GM13977 (cell line): ENCODE data around the gene SRSF1.

Experiments
- DNase-seq: peaks from one replicate; pipeline ENCODE4 v3.0.0; 2012; ENCODE audit warnings: low spot score
- in situ Hi-C: fragments of 300-500 bp; cut with MboI; formaldehyde crosslinking; loops from one replicate; pipeline ENCODE4 v1.12.0; 2022; ENCODE audit warnings: low sequenced_read_pairs, low pct_unique_long_range_greater_than_20kb, mixed read lengths, inconsistent platforms; ENCODE audit not compliant: unreplicated experiment
- TF ChIP-seq, protein P1 (sequence below): IDR thresholded peaks from 2 replicates; pipeline ENCODE4 v1.5.1; 2012; ENCODE audit warnings: mild to moderate bottlenecking, control low read depth; ENCODE audit not compliant: insufficient read depth; ENCODE audit errors: extremely low read depth, missing control alignments

SRSF1 gene

DNA sequence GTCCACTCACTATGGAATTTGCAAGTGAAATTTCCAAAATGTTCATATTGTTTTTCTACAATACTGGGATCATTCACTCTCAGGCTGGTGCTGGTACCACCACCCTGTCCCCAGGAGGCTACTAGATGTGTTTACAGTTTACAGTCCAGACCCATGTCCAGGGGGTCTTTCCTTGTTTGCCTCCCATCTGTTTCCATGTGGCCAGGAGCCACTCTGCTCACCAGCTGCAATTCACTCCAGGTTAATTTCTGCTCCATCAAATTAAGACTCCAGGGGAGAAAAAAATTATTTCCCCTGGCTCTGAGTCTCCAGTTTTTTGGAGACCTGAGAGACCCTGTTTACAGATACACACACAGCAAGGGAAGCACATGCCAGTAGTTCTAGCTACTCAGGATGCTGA, 12.5 kb upstream of the SRSF1 start:
- in situ Hi-C loops, result no loop called here
- TF ChIP-seq, protein P1, sequence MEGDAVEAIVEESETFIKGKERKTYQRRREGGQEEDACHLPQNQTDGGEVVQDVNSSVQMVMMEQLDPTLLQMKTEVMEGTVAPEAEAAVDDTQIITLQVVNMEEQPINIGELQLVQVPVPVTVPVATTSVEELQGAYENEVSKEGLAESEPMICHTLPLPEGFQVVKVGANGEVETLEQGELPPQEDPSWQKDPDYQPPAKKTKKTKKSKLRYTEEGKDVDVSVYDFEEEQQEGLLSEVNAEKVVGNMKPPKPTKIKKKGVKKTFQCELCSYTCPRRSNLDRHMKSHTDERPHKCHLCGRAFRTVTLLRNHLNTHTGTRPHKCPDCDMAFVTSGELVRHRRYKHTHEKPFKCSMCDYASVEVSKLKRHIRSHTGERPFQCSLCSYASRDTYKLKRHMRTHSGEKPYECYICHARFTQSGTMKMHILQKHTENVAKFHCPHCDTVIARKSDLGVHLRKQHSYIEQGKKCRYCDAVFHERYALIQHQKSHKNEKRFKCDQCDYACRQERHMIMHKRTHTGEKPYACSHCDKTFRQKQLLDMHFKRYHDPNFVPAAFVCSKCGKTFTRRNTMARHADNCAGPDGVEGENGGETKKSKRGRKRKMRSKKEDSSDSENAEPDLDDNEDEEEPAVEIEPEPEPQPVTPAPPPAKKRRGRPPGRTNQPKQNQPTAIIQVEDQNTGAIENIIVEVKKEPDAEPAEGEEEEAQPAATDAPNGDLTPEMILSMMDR, result no peak
- DNase-seq, result no peak

GRCh38 chr17:58019039-58019438, 12.0 kb upstream of the SRSF1 start:
- in situ Hi-C loops, result no loop called here
- DNase-seq, result no peak
- TF ChIP-seq, protein P1, result no peak

GRCh38 chr17:58010067-58010799, 3.2 kb upstream of the SRSF1 start:
- in situ Hi-C loops, result no loop called here
- no peak for DNase-seq
- TF ChIP-seq, protein P1, result no peak

DNA sequence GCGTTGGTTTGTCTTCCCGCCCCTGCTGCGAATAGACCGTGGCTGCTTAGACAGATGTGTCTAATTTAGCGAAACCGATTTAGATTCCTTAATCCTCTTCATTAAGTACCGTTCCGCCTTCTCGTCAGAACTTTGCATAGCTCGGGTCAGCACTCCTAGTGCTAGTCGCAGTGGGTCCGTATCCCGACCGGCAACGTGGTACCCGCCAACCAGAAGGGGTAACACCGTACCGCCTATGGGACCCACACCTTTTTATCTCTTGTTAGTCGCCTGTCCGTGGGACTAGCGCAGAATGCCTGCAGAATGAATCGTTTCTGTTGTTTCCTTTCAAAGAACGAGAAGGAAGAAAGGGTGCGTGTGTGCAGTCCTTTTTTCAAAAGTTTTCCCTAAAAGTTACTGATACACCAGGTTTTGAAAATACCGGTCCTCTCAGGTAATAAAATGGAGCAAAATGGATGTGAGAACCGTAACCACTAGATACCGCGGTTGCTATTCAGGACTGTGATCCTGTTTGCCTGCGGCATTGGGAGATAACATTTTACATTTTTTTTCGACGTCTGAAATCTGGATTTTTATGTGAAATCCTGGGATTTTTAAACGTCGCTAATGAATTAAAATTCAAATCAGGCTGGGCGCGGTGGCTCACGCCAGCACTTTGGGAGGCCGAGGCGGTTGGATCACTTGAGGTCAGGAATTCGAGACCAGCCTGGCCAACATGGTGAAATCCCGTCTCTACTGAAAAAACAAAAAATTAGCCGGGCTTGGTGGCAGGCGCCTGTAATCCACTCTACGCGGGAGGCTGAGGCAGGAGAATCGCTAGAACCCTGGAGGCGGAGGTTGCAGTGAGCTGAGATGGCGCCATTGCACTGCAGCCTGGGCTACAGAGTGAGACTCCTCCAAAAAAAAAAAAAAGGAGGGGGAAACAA, 998 bp upstream of the SRSF1 start:
- DNase-seq, result no peak
- TF ChIP-seq, protein P1, result no peak
- in situ Hi-C loops, result loop anchor here (10.0 kb wide), 1 partner anchor 153 kb away; the partner anchor contains the start of gene MRPS23

- in situ Hi-C loops, result loop anchor here (10.0 kb wide), 1 partner anchor 152 kb away; the partner anchor contains the start of gene MRPS23
- TF ChIP-seq, protein P1, result no peak
- no peak for DNase-seq
Observed at GRCh38 chr17:58006560-58006923, 504 bp downstream of the SRSF1 start.

DNA sequence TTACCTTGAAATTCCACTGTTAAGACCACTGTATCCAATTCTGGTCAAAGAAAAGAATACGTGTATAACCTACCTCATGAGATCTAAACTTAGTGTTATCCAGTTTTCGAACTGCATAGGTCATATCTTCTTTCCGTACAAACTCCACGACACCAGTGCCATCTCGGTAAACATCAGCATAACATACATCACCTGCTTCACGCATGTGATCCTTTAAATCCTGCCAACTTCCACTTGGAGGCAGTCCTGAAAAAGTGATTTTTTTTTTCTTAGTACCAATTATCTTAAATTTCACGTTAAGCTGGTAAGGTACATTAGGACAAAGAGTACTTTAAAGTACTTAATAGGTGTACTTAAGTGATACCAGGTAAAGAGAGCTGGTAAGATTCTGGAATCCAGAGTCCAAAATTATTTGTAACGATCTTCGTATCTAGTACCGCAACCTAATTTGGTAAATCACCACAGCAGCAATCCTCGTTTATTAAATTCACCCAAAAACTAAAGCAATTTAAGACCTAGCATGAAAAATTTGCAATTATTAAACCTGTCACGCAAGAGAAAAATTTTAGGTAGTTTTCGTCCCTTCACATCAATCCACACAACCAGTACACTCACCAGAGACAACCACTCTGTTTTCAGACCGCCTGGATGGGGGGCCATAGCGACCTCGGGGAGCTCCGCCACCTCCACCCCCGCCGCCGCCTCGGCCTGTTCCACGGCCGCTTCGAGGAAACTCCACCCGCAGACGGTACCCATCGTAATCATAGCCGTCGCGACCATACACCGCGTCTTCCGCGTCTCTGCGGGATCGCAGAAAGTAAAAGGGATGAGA, 1.1 kb downstream of the SRSF1 start:
- in situ Hi-C loops, result loop anchor here (10.0 kb wide), 1 partner anchor 151 kb away; the partner anchor contains the start of gene MRPS23
- TF ChIP-seq, protein P1, result no peak
- no peak for DNase-seq
